GM21423 (cell line): ENCODE data around the gene EXOC1.
A peak's percentile ranks its signal among the peaks of the same experiment; 100 is the strongest.
"Not testable (repeated sequence)": the region's sequence is repeated elsewhere in the genome, so short reads cannot be mapped to it uniquely, and the experiment has no call there.

Source experiments
- ATAC-seq: cut with Tn5 transposase; IDR thresholded peaks from one replicate; pipeline ENCODE4 v1.9.1; 2021; ENCODE audit warnings: mild to moderate bottlenecking, moderate library complexity; ENCODE audit not compliant: unreplicated experiment

The EXOC1 gene

GRCh38 chr4:55903577-55903976, 50.1 kb downstream of the EXOC1 start:
- ATAC-seq = no peak

- no peak for ATAC-seq
Measured at GRCh38 chr4:55904576-55904975, 51.1 kb downstream of the EXOC1 start.

GRCh38 chr4:55906323-55906722, 52.9 kb downstream of the EXOC1 start:
- no peak for ATAC-seq

- ATAC-seq = no peak
Measured at GRCh38 chr4:55906989-55907388, 53.5 kb downstream of the EXOC1 start.

GRCh38 chr4:55907469-55907868, 54.0 kb downstream of the EXOC1 start:
- no peak for ATAC-seq

- no peak for ATAC-seq
Measured at GRCh38 chr4:55910140-55910539, 56.7 kb downstream of the EXOC1 start.

- no peak for ATAC-seq
Measured at GRCh38 chr4:55912249-55912648, 58.8 kb downstream of the EXOC1 start.

- no peak for ATAC-seq
Measured at GRCh38 chr4:55920571-55920970, 67.1 kb downstream of the EXOC1 start.

GRCh38 chr4:55921093-55921492, 67.6 kb downstream of the EXOC1 start:
- ATAC-seq = no peak

- no peak for ATAC-seq
Measured at GRCh38 chr4:55925241-55925640, 71.8 kb downstream of the EXOC1 start.

GRCh38 chr4:55926610-55927009, 73.2 kb downstream of the EXOC1 start:
- no peak for ATAC-seq

- ATAC-seq = no peak
Measured at GRCh38 chr4:55927803-55928437, 74.5 kb downstream of the EXOC1 start.

GRCh38 chr4:55928846-55929245, 75.4 kb downstream of the EXOC1 start:
- no peak for ATAC-seq

- ATAC-seq = no peak
Measured at GRCh38 chr4:55931043-55931442, 77.6 kb downstream of the EXOC1 start.

- no peak for ATAC-seq
Measured at GRCh38 chr4:55931833-55932232, 78.4 kb downstream of the EXOC1 start.

- ATAC-seq = no peak
Measured at GRCh38 chr4:55932511-55932910, 79.1 kb downstream of the EXOC1 start.

GRCh38 chr4:55933611-55934010, 80.2 kb downstream of the EXOC1 start:
- no peak for ATAC-seq

- not testable (repeated sequence) for ATAC-seq
Measured at GRCh38 chr4:55935907-55936306, 82.5 kb downstream of the EXOC1 start.

- ATAC-seq = no peak
Measured at GRCh38 chr4:55938481-55938880, 85.0 kb downstream of the EXOC1 start.

GRCh38 chr4:55939421-55939820, 86.0 kb downstream of the EXOC1 start:
- ATAC-seq = no peak

- ATAC-seq = no peak
Measured at GRCh38 chr4:55941881-55942396, 88.5 kb downstream of the EXOC1 start.

- ATAC-seq = peak; percentile 29
Measured at GRCh38 chr4:55947254-55947882, 93.9 kb downstream of the EXOC1 start.
